ENCODE data around the gene STPG4.

DNA sequence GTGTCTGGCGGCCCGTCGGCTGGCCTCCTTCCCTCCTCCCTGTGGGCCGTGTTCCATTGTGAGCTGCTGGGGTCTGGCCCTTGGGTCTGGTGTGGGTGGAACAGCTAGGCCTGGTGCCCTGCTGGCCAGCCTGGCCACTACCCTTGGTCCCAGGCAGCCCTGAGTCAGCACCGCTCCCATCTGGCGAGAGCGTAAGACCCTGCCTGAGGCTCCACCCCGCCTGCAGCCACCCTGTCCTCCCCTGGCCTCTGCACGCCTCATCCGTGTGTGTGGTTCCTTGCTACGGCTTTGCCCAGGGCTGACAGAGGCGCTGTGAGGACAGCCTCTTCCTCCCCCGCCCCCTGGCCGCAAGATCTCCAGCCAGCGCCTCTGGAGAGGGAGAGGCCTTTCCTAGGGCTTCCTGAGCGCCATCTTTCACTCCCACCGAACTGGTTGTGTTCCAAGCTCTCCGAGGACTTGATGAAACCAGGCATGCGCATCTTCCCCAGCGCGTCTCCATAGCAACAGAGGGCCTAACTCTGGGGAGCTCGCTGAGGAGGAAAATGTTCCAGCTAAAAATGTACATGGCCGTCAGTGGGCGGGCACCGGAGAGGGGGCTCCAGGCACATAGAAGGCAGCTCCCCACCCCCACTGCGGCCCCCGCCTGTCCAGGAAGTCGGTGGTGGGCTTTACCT, 83.0 kb downstream of the STPG4 start:
- TF ChIP-seq, protein P1, sequence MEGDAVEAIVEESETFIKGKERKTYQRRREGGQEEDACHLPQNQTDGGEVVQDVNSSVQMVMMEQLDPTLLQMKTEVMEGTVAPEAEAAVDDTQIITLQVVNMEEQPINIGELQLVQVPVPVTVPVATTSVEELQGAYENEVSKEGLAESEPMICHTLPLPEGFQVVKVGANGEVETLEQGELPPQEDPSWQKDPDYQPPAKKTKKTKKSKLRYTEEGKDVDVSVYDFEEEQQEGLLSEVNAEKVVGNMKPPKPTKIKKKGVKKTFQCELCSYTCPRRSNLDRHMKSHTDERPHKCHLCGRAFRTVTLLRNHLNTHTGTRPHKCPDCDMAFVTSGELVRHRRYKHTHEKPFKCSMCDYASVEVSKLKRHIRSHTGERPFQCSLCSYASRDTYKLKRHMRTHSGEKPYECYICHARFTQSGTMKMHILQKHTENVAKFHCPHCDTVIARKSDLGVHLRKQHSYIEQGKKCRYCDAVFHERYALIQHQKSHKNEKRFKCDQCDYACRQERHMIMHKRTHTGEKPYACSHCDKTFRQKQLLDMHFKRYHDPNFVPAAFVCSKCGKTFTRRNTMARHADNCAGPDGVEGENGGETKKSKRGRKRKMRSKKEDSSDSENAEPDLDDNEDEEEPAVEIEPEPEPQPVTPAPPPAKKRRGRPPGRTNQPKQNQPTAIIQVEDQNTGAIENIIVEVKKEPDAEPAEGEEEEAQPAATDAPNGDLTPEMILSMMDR (IDR thresholded peaks at IDR 0.05; ENCODE audit: low read length) = no peak
- no peak for TF ChIP-seq EZH2 (optimal IDR thresholded peaks at IDR 0.05; ENCODE audit: low read depth, low read length)

All from MM.1S (cell line).